Measurements from ENCODE around the gene SPAG9.

SPAG9 gene

GRCh38 chr17:50981279-50981678, 139.4 kb downstream of the SPAG9 start:
- DNase-seq, result no peak

GRCh38 chr17:50979524-50979927, 141.1 kb downstream of the SPAG9 start:
- no peak for DNase-seq

GRCh38 chr17:50977487-50978159, 143.0 kb downstream of the SPAG9 start:
- DNase-seq, result no peak

DNA sequence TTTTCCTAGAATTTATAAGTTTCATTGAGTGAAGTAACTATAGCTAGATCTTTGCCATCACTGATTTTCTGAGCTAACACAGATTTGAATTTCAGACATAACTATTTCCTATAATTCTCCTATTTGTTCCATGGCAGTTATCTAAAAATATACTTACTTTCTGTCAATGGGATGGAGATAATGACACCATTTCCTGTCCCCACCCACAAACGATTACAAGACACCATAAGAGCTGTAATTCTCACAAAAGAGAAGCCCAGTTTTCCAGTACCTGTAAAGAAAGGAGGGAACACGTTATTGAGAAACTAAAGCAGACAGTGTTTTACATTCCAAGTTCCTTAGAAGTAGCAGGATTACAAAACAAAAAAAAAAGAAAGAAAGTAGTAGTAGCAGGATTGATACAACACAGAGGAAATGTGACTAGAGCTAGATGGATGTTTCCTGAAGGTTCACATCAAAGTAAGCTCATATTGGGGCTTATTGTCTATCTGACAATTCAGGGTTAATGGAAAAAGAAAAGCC, 143.7 kb downstream of the SPAG9 start:
- no peak for DNase-seq

DNA sequence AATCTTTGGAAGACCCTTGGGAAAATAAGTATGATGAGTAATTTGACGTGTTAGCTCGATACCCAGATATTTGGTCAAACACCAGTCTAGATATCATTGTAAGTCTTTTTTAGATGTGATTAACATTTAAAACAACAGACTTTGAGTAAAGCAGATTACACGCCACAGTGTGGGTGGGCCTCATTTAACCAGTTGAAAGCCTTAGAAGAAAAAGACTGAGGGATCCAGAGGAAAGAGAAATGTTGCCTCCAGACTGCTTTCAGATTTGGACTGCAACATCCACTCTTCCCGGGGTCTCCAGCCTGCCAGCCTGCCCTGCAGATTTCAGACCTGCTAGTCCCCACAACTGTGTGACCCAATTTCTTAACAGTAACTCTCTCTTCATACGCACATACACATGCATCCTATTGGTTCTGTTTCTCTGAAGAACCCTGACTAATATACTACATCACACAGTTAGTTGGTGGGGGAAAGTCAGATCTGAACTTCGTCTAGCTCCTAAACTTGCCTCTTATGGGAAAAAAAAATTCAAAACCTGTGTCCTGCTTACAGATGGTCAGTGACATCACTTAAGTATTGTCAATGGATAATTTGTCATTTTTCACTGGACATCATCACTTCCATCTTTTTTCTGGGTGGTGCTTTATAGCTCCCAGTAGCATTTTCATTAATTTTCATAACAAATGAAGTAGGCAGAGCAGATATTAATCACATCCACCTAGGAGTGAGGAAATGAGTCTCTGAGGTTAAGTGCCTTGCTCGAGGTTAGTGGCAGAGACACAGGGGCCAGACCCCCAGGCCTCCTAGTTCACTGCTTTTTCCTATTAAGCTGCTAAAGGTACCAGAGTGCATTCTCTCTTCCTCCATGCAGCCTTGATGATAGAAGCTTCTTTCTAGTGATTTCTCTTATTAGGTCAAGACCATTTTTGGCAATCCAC, 146.8 kb downstream of the SPAG9 start:
- no peak for DNase-seq

DNA sequence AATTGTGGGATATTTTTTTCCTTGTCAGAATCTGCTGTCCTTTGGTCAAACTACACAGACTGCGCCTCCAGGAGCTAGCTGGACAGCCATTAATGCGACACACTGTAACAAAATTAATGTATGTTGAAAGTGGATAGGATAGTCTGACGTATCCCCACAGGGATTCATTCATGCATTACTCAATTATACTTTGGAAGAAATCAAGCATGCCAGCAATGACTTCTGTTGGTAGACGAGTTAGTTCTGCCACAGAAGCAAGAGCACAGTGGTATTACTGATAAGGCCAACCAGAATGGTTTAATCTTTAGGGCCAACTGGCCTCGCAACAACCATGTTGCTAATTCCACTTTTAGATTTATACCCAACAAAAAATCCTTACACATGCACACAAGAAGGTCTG, 148.1 kb downstream of the SPAG9 start:
- DNase-seq, result no peak

- no peak for DNase-seq
Observed at GRCh38 chr17:50967795-50968194, 152.9 kb downstream of the SPAG9 start.

- DNase-seq, result no peak
Observed at GRCh38 chr17:50966163-50966666, 154.5 kb downstream of the SPAG9 start.

DNA sequence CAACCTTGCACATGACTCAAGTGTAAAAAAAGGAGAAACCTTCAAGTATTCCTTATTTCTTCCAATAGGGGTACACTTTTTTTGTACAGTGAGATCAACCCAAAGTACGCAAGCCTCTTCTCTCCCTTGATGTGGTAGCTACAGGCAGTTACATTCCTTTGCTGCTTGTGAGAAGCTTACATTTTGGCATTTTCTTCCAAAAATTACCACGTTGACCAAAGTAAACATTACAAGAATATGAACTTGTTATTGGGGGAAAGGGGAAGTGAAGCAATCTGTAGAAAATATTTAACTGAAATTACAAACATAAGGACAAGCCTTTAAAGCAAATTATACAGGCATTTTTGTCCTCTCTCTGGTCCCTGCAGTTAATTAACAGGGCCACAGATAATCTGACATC, 157.5 kb downstream of the SPAG9 start:
- DNase-seq, result no peak

- no peak for DNase-seq
Observed at GRCh38 chr17:50961282-50962220, 159.1 kb downstream of the SPAG9 start.

GRCh38 chr17:50959341-50959740, 161.3 kb downstream of the SPAG9 start:
- DNase-seq, result no peak

DNA sequence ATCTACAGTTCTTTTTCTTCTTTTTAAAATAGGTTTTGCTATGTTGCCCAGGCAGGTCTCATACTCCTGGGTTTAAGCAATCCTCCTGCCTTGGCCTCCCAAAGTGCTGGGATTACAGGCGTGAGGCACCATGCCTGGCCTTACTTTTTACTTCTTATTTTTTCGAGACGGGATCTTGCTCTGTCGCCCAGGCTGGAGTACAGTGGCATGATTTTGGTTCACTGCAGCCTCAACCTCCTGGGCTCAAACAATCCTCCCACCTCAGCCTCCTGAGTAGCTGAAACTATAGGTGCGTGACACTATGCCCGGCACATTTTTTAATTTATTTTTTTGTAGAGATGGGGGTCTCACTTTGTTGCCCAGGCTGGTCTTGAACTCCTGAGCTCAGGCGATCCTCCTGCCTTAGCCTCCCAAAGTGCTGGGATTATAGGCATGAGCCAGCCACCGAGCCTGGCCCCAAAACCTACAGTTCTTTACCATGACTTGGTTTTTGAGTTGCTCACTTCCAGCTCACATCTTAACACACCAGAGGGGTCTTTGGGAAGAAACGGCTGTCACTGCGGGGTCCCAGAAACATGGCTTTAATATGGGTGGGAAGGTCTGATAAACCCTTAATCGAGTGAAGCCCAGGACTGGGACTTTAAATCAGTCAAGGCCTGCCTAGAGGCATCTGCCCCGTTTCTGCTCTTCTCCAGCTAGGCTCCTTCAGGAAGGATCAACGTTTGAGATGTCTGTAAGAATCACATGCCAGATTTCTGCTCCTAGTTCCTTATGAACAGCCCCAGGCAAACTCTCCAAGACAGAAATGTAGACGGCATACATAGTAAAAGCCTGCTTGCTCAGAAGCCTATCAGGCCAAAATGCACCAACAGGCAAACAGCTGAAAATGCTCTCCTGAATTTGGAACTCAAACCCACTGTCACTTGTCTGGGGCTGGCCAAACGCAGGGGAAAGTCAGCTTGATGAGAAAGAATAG, 162.8 kb downstream of the SPAG9 start:
- no peak for DNase-seq

GRCh38 chr17:50956750-50957523, 163.7 kb downstream of the SPAG9 start:
- peak; percentile 49 for DNase-seq

DNA sequence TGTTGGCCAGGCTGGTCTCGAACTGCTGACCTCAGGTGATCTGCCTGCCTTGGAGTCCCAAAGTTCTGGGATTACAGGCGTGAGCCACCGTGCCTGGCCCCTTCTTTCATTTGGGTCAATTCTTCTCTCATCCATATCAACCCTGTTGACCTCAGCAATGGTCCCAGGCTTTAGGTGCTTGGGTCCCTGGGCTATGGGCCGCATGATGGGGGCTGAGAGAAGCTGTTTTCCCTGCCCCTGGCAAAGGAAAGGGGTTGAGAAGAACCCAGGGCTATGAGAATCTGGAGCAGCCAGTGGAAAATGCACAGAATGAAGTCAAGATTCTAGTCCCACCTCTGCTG, 164.3 kb downstream of the SPAG9 start:
- no peak for DNase-seq

DNA sequence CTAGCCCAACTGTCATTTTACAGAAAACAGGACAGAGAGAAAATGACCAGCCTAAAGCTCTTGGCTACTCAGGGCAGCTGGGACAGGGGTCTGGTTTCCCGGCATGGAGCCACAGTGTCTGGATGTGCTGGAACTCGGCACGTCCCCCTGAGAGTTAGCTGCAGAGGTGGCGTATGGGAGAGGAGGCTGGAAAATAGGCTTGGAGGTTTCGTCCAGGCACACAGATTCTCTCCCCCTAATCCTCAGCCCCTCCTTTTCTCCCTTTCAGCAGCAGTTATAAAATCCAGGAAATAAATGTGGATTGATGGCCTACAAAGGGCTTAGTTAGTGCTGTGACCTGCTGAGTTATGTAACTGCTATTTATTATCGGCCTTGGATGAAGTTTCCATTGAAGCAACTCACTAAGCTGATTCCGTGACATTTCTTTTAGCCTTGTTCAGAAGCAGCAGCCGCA, 165.0 kb downstream of the SPAG9 start:
- no peak for DNase-seq

DNA sequence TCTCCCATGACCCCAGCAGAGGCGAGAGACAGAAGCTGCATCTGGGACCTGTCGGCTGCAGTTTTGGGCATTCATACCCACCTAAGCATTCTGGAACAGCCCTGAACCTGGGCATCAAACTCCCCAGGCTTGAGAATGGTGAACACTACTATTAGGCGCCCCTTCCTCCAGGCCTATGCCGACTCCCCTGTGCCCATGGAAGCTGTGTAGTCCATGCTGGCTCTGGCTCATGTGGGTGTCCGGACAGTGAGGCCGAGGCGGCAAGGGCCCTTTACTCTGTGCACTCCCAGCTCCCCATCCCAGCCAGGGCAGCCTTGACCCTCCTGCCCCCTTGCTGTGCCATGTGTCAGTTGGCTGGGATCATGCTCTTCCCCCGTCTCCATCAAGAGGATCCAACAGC, 165.5 kb downstream of the SPAG9 start:
- no peak for DNase-seq

- DNase-seq, result no peak
Observed at GRCh38 chr17:50954641-50955121, 166.0 kb downstream of the SPAG9 start.

- DNase-seq, result peak; percentile 79
Observed at GRCh38 chr17:50953831-50954601, 166.7 kb downstream of the SPAG9 start.

DNA sequence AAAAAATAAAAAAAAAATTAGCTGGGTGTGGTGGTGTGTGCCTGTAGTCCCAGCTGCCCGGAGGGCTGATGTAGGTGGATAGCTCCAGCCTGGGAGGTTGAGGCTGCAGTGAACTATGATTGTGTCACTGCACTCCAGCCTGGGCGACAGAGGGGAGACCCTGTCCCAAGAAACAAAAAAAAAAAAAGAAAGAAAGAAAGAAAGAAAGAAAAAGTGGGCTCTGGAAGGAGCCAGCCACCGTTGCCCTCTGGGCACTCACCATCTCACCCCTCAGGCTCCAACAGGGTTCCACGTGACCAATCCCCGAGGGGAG, 167.2 kb downstream of the SPAG9 start:
- no peak for DNase-seq

DNA sequence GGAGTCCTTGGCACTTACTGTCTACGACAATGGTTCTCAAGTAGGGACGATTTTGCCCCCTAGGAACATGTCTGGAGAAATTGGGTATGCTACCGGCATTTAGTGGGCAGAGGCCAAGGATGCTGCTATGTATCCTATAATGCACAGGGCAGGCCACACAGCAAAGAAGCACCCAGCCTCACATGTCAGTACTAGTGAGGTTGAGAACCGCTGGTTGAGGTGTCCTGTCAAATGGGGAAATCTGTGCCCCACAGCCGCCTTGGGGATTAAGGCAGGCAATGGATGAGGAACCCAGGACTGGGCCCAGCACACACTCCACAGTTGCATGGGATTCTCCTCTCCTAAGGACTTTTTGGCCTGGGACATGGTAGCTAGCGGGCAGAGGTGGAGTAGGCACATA, 167.8 kb downstream of the SPAG9 start:
- DNase-seq, result no peak
